H1 (cell line): ENCODE measurements around the gene CLDN9. TPM values are rescaled to one million over a fixed set of nuclear protein-coding genes. Genes with fewer than 3 reads are reported as not detected.

Experiments
- CTCF ChIA-PET: fragments of 300-600 bp; sonication (Branson Sonifier 250); formaldehyde crosslinking; loops from one replicate; lab custom pipeline; 2021; ENCODE audit not compliant: partially characterized antibody; lab: Charles Lee
- POLR2A ChIA-PET: fragments of 300-600 bp; sonication (Branson Sonifier 250); formaldehyde crosslinking; loops from one replicate; lab custom pipeline; 2021; ENCODE audit warnings: inconsistent platforms; ENCODE audit not compliant: partially characterized antibody; lab: Charles Lee
- DNase-seq, 2 experiments: peaks; one replicate each; pipeline versions ENCODE4 v3.0.0 to v3.0.0-alpha.2; 2010 to 2022; ENCODE audit warnings: low spot score in 2 of 2, low read depth in 1 of 2, mixed read lengths in 1 of 2
- FAIRE-seq: peaks from 2 replicates; lab custom pipeline; 2011; peaks lifted over from hg19 to GRCh38; lab: Jason Lieb, UNC
- H2AFZ ChIP-seq: 2 replicates; pipeline ENCODE4 v1.8.1; 2012; ENCODE audit warnings: low read length, inconsistent platforms
- H2AK5ac ChIP-seq: 2 replicates; pipeline ENCODE4 v1.6.1; 2013; ENCODE audit warnings: low read depth, low read length
- H2BK120ac ChIP-seq: replicated peaks from 2 replicates; pipeline ENCODE3; 2013; ENCODE audit warnings: low read depth, low read length, inconsistent platforms
- H2BK12ac ChIP-seq: 2 replicates; pipeline ENCODE4 v1.6.1; 2013; ENCODE audit warnings: low read depth, low read length
- H2BK15ac ChIP-seq: 2 replicates; pipeline ENCODE4 v1.6.1; 2013; ENCODE audit warnings: low read length
- H2BK20ac ChIP-seq: 2 replicates; pipeline ENCODE4 v1.6.1; 2013; ENCODE audit warnings: low read length
- H2BK5ac ChIP-seq: 2 replicates; pipeline ENCODE4 v1.6.1; 2013; ENCODE audit warnings: low read depth, low read length
- H3K14ac ChIP-seq: 2 replicates; pipeline ENCODE4 v1.6.1; 2013; ENCODE audit warnings: inconsistent platforms; ENCODE audit not compliant: insufficient read length
- H3K18ac ChIP-seq: 2 replicates; pipeline ENCODE4 v1.6.1; 2013; ENCODE audit warnings: low read length; ENCODE audit errors: extremely low read depth
- H3K23ac ChIP-seq: 2 replicates; pipeline ENCODE4 v1.6.1; 2013; ENCODE audit warnings: inconsistent platforms; ENCODE audit not compliant: insufficient read length
- H3K23me2 ChIP-seq: 2 replicates; pipeline ENCODE4 v1.6.1; 2013; ENCODE audit warnings: low read depth, low read length
- H3K27ac ChIP-seq: 2 replicates; pipeline ENCODE4 v1.6.1; 2011; ENCODE audit warnings: low read depth, low read length, inconsistent platforms
- H3K27me3 ChIP-seq, 4 experiments: replicated peaks in 1 of 4; 1 replicate in 1 of 4; 2 replicates in 3 of 4; pipeline versions ENCODE4 v1.6.1 to v1.8.1; 2011 to 2013; ENCODE audit warnings: low read length in 3 of 4, mild to moderate bottlenecking in 3 of 4, inconsistent platforms in 2 of 4, mixed read lengths in 2 of 4, moderate library complexity in 1 of 4; ENCODE audit not compliant: control insufficient read depth in 3 of 4, insufficient read depth in 3 of 4; ENCODE audit errors: extremely low read depth in 1 of 4
- H3K36me3 ChIP-seq, 4 experiments: 2 replicates each; pipeline versions ENCODE4 v1.6.1 to v1.8.1; 2011 to 2013; ENCODE audit warnings: mild to moderate bottlenecking in 4 of 4, low read length in 3 of 4, moderate library complexity in 2 of 4, control low read depth in 1 of 4, inconsistent platforms in 1 of 4; ENCODE audit not compliant: insufficient read depth in 4 of 4, control insufficient read depth in 2 of 4
- H3K4ac ChIP-seq: replicated peaks from 2 replicates; pipeline ENCODE3; 2013; ENCODE audit warnings: low read length, low read depth, mixed read lengths, inconsistent platforms; ENCODE audit not compliant: insufficient read length
- H3K4me1 ChIP-seq, 4 experiments: replicated peaks in 1 of 4; 1 replicate in 1 of 4; 2 replicates in 3 of 4; pipeline versions ENCODE4 v1.6.1 to v1.8.1; 2011 to 2013; ENCODE audit warnings: low read length in 3 of 4, inconsistent platforms in 2 of 4, mixed read lengths in 1 of 4; ENCODE audit not compliant: insufficient read depth in 4 of 4, control insufficient read depth in 3 of 4
- H3K4me2 ChIP-seq, 2 experiments: 2 replicates each; pipeline versions ENCODE4 v1.6.1 to v1.8.1; 2011 to 2013; ENCODE audit warnings: low read depth in 2 of 2, low read length in 2 of 2, control low read depth in 1 of 2, inconsistent platforms in 1 of 2, mild to moderate bottlenecking in 1 of 2; ENCODE audit not compliant: insufficient read depth in 1 of 2
- H3K4me3 ChIP-seq, 4 experiments: fragments of 200-600, 300-600 bp in 1 of 4; sonication (generic), shearing (Covaris generic), sonication (Bioruptor Twin) in 1 of 4; 2 replicates each; pipeline versions ENCODE4 v1.5.1 to v1.8.1; 2011 to 2016; ENCODE audit warnings: low read length in 4 of 4, low read depth in 3 of 4, control low read depth in 2 of 4, inconsistent platforms in 2 of 4, mild to moderate bottlenecking in 2 of 4, mixed read lengths in 1 of 4, moderate library complexity in 1 of 4; ENCODE audit not compliant: insufficient read depth in 2 of 4; ENCODE audit errors: extremely low read depth in 1 of 4
- H3K56ac ChIP-seq: replicated peaks from 2 replicates; pipeline ENCODE3; 2013; ENCODE audit warnings: low read depth, mild to moderate bottlenecking, mixed read lengths, low read length, inconsistent platforms; ENCODE audit not compliant: insufficient read length
- H3K79me1 ChIP-seq: 2 replicates; pipeline ENCODE4 v1.6.1; 2013; ENCODE audit warnings: low read depth, low read length, control low read depth
- H3K79me2 ChIP-seq, 2 experiments: 2 replicates each; pipeline versions ENCODE4 v1.6.1 to v1.8.1; 2012 to 2013; ENCODE audit warnings: low read length in 2 of 2, mild to moderate bottlenecking in 2 of 2, inconsistent platforms in 1 of 2; ENCODE audit not compliant: insufficient read depth in 2 of 2, control insufficient read depth in 1 of 2
- H3K9ac ChIP-seq, 4 experiments: replicated peaks in 1 of 4; 1 replicate in 1 of 4; 2 replicates in 3 of 4; pipeline versions ENCODE4 v1.6.1 to v1.8.1; 2011 to 2013; ENCODE audit warnings: low read depth in 3 of 4, low read length in 3 of 4, control low read depth in 2 of 4, mild to moderate bottlenecking in 2 of 4, moderate library complexity in 2 of 4, inconsistent platforms in 1 of 4; ENCODE audit errors: extremely low read depth in 1 of 4
- H3K9me3 ChIP-seq, 2 experiments: 2 replicates each; pipeline versions ENCODE4 v1.6.1 to v1.8.1; 2012 to 2013; ENCODE audit warnings: mild to moderate bottlenecking in 2 of 2, moderate library complexity in 2 of 2, control low read depth in 1 of 2, inconsistent platforms in 1 of 2, low read depth in 1 of 2, low read length in 1 of 2, mixed read lengths in 1 of 2; ENCODE audit not compliant: insufficient read depth in 2 of 2
- H4K20me1 ChIP-seq, 2 experiments: replicated peaks in 1 of 2; 2 replicates each; pipeline versions ENCODE3 to v1.8.1; 2011 to 2013; ENCODE audit warnings: inconsistent platforms in 2 of 2, low read length in 2 of 2, mild to moderate bottlenecking in 1 of 2; ENCODE audit not compliant: insufficient read depth in 2 of 2, control insufficient read depth in 1 of 2
- H4K5ac ChIP-seq: 2 replicates; pipeline ENCODE4 v1.6.1; 2013; ENCODE audit warnings: low read length, low read depth, mixed read lengths, inconsistent platforms; ENCODE audit not compliant: insufficient read length
- H4K8ac ChIP-seq: 2 replicates; pipeline ENCODE4 v1.8.0; 2013; ENCODE audit warnings: mild to moderate bottlenecking, moderate library complexity, low read length, inconsistent platforms; ENCODE audit not compliant: insufficient read depth; ENCODE audit errors: extremely low read depth
- H4K91ac ChIP-seq: replicated peaks from 2 replicates; pipeline ENCODE3; 2013; ENCODE audit warnings: low read length, mixed read lengths, inconsistent platforms; ENCODE audit not compliant: insufficient read length
- ASH2L ChIP-seq: fragments of 200-600, 300-600 bp; sonication (generic); IDR thresholded peaks from one replicate; pipeline ENCODE4 v1.7.1; 2017; ENCODE audit warnings: low read length
- BRCA1 ChIP-seq: IDR thresholded peaks from 2 replicates; pipeline ENCODE4 v1.6.1; 2012; ENCODE audit warnings: low read depth, low read length, improper control_type of control experiment
- CTBP2 ChIP-seq: IDR thresholded peaks from 2 replicates; pipeline ENCODE4 v1.7.0; 2011; ENCODE audit warnings: borderline replicate concordance, mild to moderate bottlenecking, moderate library complexity, mixed read lengths, low read length; ENCODE audit not compliant: insufficient read depth, insufficient read length
- EP300 ChIP-seq, 2 experiments: IDR thresholded peaks; 1 replicate in 1 of 2; 2 replicates in 1 of 2; pipeline ENCODE4 v1.6.1; 2011 to 2012; ENCODE audit warnings: low read depth in 2 of 2, low read length in 2 of 2, mild to moderate bottlenecking in 2 of 2, borderline replicate concordance in 1 of 2, inconsistent platforms in 1 of 2, moderate library complexity in 1 of 2
- HDAC2 ChIP-seq, 2 experiments: fragments of 300-600 bp in 1 of 2; sonication (generic) in 1 of 2; IDR thresholded peaks; 2 replicates each; pipeline ENCODE4 v1.6.1; 2011 to 2012; ENCODE audit warnings: low read depth in 2 of 2, low read length in 2 of 2, mild to moderate bottlenecking in 2 of 2, moderate library complexity in 2 of 2, borderline replicate concordance in 1 of 2, inconsistent platforms in 1 of 2
- KDM4A ChIP-seq: IDR thresholded peaks from one replicate; pipeline ENCODE4 v1.7.1; 2012; ENCODE audit warnings: low read depth, mild to moderate bottlenecking, moderate library complexity, low read length, inconsistent platforms; ENCODE audit not compliant: severe bottlenecking
- KDM5A ChIP-seq: fragments of 200-600 bp; IDR thresholded peaks from 2 replicates; pipeline ENCODE4 v1.7.1; 2012; ENCODE audit warnings: mild to moderate bottlenecking, low read length, inconsistent platforms, mixed read lengths
- RFX5 ChIP-seq: IDR thresholded peaks from 2 replicates; pipeline ENCODE4 v1.6.1; 2011; ENCODE audit warnings: low read depth, low read length, improper control_type of control experiment, borderline replicate concordance
- RXRA ChIP-seq: IDR thresholded peaks from 2 replicates; pipeline ENCODE4 v1.6.1; 2011; ENCODE audit warnings: low read depth, mild to moderate bottlenecking, low read length, moderate library complexity; ENCODE audit not compliant: insufficient read depth
- SIRT6 ChIP-seq: IDR thresholded peaks from one replicate; pipeline ENCODE4 v1.7.1; 2012; ENCODE audit warnings: low read length, inconsistent platforms
- TEAD4 ChIP-seq: IDR thresholded peaks from 2 replicates; pipeline ENCODE4 v1.6.1; 2012; ENCODE audit warnings: low read depth, low read length, inconsistent platforms, mixed read lengths
- WGBS, 2 experiments: shearing (Covaris generic) in 1 of 2; methylation state at CpG; one replicate each; pipeline versions ENCODE4 v1.1.6 to v1.1.7; 2013 to 2015; ENCODE audit warnings: low lambda C conversion rate in 2 of 2, mixed read lengths in 2 of 2, inconsistent platforms in 1 of 2, low coverage in 1 of 2, missing lambda C conversion rate in 1 of 2; ENCODE audit not compliant: insufficient replicate concordance in 2 of 2, insufficient coverage in 1 of 2, insufficient read length in 1 of 2; ENCODE audit errors: extremely low coverage in 1 of 2, missing lambda C conversion rate in 1 of 2; 5-methylcytosine and 5-hydroxymethylcytosine counted together
- polyA plus RNA-seq, 7 experiments: library from polyadenylated mRNA; depleted of rRNA in 3 of 7; stranded (reverse) in 5 of 7; unstranded in 2 of 7; fragments of >200 nt in 5 of 7; fragments of 200-250 nt in 2 of 7; gene quantifications; 1 replicate in 5 of 7; 2 replicates in 1 of 7; 4 replicates in 1 of 7; pipeline versions ENCODE4 v1.2.1 to v1.2.3, GENCODE V29; 2011 to 2013; ENCODE audit warnings: missing spikeins in 2 of 7, mixed read lengths in 2 of 7
- total RNA-seq: library from RNA; stranded (reverse); fragmentation: NEBNext Ultra II Directional; extraction: Animal tissue kit (Norgen Biotek cat#: 25700); gene quantifications from 2 replicates; pipeline ENCODE4 v1.2.1, GENCODE V29; 2021
- TF ChIP-seq, protein P1 (sequence below): IDR thresholded peaks from 2 replicates; pipeline ENCODE4 v1.6.1; 2011; ENCODE audit warnings: low read depth, mild to moderate bottlenecking, low read length; ENCODE audit not compliant: insufficient read depth

CLDN9 gene
- total and polyA plus RNA-seq, 2 of the 8 experiments (the other 6 are each of a cell fraction or from before 2014, with no cell fraction given): 0.60 to 0.89 TPM

DNA sequence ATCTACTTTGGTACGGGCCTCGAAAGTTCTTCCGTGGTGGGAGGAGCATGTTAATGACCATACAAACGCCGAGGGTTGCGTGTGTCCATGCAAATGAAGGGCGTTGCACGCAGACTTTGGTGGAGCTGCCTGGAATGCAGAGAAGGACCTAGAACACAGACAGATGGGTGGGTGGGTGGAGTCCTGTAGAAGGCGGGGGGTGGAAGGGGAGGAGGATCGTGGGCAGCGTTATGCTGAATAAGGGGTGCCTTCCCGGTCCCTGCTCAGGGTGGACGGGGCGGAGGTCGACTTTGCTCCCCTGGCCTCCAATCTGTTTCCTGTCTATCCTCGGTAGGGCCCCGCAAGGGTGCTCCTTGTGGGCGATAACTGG, 44.4 kb upstream of the CLDN9 start:
- peaks cover 0 to 31% (median 15%) of the 10 kb centered on the region in 4 experiments; a peak in 6 of 7 replicates for H3K4me1 ChIP-seq
- DNase-seq: no peak
- peaks cover 17 to 26% of the 10 kb centered on the region in 2 experiments for H4K20me1 ChIP-seq
- FAIRE-seq: no peak
- peaks cover 22% of the 10 kb centered on the region for H3K23me2 ChIP-seq
- peak overlapping the region; percentile 55; the same call in 1 of the 2 replicates for H2BK12ac ChIP-seq
- H3K27ac ChIP-seq: no peak overlapping the region
- peak overlapping the region; percentile 75; the same call in 1 of the 2 replicates for H4K8ac ChIP-seq
- H3K56ac ChIP-seq: no peak overlapping the region
- no peak overlapping the region for H3K9ac ChIP-seq
- peaks cover 15 to 32% (median 23%) of the 10 kb centered on the region in 4 experiments; a peak in 6 of 7 replicates for H3K27me3 ChIP-seq
- peaks cover 0 to 2% of the 10 kb centered on the region in 2 experiments; a peak in 1 of 4 replicates for H3K79me2 ChIP-seq
- POLR2A ChIA-PET: interaction anchor here (1.2 to 25.4 kb wide), 7 partner anchors 8 to 197 kb away, joined by 3 to 455 read pairs (median 11); partner anchors contain the start of genes CLDN6, HCFC1R1, PKMYT1 and THOC6
- H2BK20ac ChIP-seq: no peak overlapping the region
- no peak overlapping the region for H2BK120ac ChIP-seq
- no peak overlapping the region for H2BK15ac ChIP-seq
- H4K5ac ChIP-seq: no peak overlapping the region
- WGBS, 2 experiments: 54% methylated on average over 15 of the region's 18 CpGs; no CpG with 5 or more reads in 1 of the 2 experiments
- CTCF ChIA-PET: interaction anchor here (1.5 to 1.8 kb wide), 5 partner anchors 13 to 57 kb away, joined by 3 to 6 read pairs (median 5); partner anchors contain the start of gene FLYWCH1
- H3K18ac ChIP-seq: no peak overlapping the region
- H2BK5ac ChIP-seq: 0 out of 2 replicates have a peak overlapping the region, but pooled peaks have one; percentile 44
- peak overlapping the region; percentile 81 to 100 for H3K4me2 ChIP-seq
- peaks cover 9% of the 10 kb centered on the region for H3K79me1 ChIP-seq
- no peak overlapping the region for H3K4ac ChIP-seq
- H4K91ac ChIP-seq: no peak overlapping the region
- H2AFZ ChIP-seq: no peak overlapping the region
- no peak overlapping the region for H3K14ac ChIP-seq
- no peak overlapping the region for H2AK5ac ChIP-seq
- H3K4me3 ChIP-seq: peak overlapping the region; percentile 71 to 94 (median 78); a peak in 6 of 8 replicates
- H3K23ac ChIP-seq: no peak overlapping the region
- H3K36me3 ChIP-seq: peaks cover 6 to 13% (median 8%) of the 10 kb centered on the region in 4 experiments; a peak in 6 of 8 replicates
- H3K9me3 ChIP-seq: no peaks in the 10 kb centered on the region
- TF ChIP-seq HDAC2 (IDR thresholded peaks at IDR 0.05; ENCODE audit: borderline replicate concordance in 1 of 2, low read depth in 2 of 2, low read length in 2 of 2): no peak
- TF ChIP-seq CTBP2: no peak
- no peak for TF ChIP-seq ASH2L
- no peak for TF ChIP-seq BRCA1
- no peak for TF ChIP-seq EP300 (IDR thresholded peaks at IDR 0.05; ENCODE audit: borderline replicate concordance in 1 of 2, low read depth in 2 of 2, low read length in 2 of 2)
- TF ChIP-seq RFX5: no peak
- TF ChIP-seq KDM4A: no peak
- TF ChIP-seq, protein P1, sequence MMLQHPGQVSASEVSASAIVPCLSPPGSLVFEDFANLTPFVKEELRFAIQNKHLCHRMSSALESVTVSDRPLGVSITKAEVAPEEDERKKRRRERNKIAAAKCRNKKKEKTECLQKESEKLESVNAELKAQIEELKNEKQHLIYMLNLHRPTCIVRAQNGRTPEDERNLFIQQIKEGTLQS: no peak
- no peak for TF ChIP-seq TEAD4
- TF ChIP-seq SIRT6: no peak
- TF ChIP-seq KDM5A: no peak
- no peak for TF ChIP-seq RXRA
